22Rv1 (cell line): Measurements from ENCODE around the gene MEI4.

ENCODE experiments used
- CTCF ChIP-seq: fragments of 450-650 bp; IDR thresholded peaks from 2 replicates; pipeline ENCODE4 v1.5.1; 2017; ENCODE audit warnings: mild to moderate bottlenecking
- ZFX ChIP-seq: fragments of 450-650 bp; IDR thresholded peaks from 2 replicates; pipeline ENCODE4 v1.6.1; 2017; ENCODE audit warnings: antibody characterized with exemption, borderline replicate concordance

- no peak for TF ChIP-seq CTCF
- TF ChIP-seq ZFX: no peak
Observed at GRCh38 chr6:77965449-77965848, 312.6 kb downstream of the MEI4 start.
